Measurements from ENCODE around the gene MCTP1.

MCTP1 gene

GRCh38 chr5:95076395-95077185 lies 208.3 kb downstream of the MCTP1 start:
- TF ChIP-seq OSR1 (CRISPR knock-in tag; IDR thresholded peaks at IDR 0.05) (no peak), GLIS3 (CRISPR knock-in tag; IDR thresholded peaks at IDR 0.05) (no peak), ZNF8 (CRISPR knock-in tag; IDR thresholded peaks at IDR 0.05) (no peak), ARNTL (CRISPR knock-in tag; IDR thresholded peaks at IDR 0.05; ENCODE audit: borderline replicate concordance, low read depth) (no peak), TOX (CRISPR knock-in tag; IDR thresholded peaks at IDR 0.05; ENCODE audit: borderline replicate concordance) (no peak), ESRRG (CRISPR knock-in tag; IDR thresholded peaks at IDR 0.05) (no peak), CSDC2 (CRISPR knock-in tag; IDR thresholded peaks at IDR 0.05) (no peak), BACH2 (CRISPR knock-in tag; IDR thresholded peaks at IDR 0.05; ENCODE audit: borderline replicate concordance) (no peak), ZNF565 (CRISPR knock-in tag; conservative IDR thresholded peaks at IDR 0.05; ENCODE audit: low read depth) (no peak), PPARA (CRISPR knock-in tag; IDR thresholded peaks at IDR 0.05; ENCODE audit: borderline replicate concordance) (no peak), ISL1 (CRISPR knock-in tag; IDR thresholded peaks at IDR 0.05) (no peak), TCF4 (CRISPR knock-in tag; IDR thresholded peaks at IDR 0.05; ENCODE audit: borderline replicate concordance) (no peak), CREB5 (CRISPR knock-in tag; IDR thresholded peaks at IDR 0.05; ENCODE audit: low read depth) (no peak), ZC3H10 (CRISPR knock-in tag; IDR thresholded peaks at IDR 0.05) (no peak), SNAI2 (CRISPR knock-in tag; IDR thresholded peaks at IDR 0.05) (no peak)
- TF ChIP-seq, protein P1, sequence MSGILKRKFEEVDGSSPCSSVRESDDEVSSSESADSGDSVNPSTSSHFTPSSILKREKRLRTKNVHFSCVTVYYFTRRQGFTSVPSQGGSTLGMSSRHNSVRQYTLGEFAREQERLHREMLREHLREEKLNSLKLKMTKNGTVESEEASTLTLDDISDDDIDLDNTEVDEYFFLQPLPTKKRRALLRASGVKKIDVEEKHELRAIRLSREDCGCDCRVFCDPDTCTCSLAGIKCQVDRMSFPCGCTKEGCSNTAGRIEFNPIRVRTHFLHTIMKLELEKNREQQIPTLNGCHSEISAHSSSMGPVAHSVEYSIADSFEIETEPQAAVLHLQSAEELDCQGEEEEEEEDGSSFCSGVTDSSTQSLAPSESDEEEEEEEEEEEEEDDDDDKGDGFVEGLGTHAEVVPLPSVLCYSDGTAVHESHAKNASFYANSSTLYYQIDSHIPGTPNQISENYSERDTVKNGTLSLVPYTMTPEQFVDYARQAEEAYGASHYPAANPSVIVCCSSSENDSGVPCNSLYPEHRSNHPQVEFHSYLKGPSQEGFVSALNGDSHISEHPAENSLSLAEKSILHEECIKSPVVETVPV (CRISPR knock-in tag; IDR thresholded peaks at IDR 0.05), result no peak
- TF ChIP-seq, protein P2, sequence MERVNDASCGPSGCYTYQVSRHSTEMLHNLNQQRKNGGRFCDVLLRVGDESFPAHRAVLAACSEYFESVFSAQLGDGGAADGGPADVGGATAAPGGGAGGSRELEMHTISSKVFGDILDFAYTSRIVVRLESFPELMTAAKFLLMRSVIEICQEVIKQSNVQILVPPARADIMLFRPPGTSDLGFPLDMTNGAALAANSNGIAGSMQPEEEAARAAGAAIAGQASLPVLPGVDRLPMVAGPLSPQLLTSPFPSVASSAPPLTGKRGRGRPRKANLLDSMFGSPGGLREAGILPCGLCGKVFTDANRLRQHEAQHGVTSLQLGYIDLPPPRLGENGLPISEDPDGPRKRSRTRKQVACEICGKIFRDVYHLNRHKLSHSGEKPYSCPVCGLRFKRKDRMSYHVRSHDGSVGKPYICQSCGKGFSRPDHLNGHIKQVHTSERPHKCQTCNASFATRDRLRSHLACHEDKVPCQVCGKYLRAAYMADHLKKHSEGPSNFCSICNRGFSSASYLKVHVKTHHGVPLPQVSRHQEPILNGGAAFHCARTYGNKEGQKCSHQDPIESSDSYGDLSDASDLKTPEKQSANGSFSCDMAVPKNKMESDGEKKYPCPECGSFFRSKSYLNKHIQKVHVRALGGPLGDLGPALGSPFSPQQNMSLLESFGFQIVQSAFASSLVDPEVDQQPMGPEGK (CRISPR knock-in tag; IDR thresholded peaks at IDR 0.05; ENCODE audit: borderline replicate concordance), result no peak
- ATAC-seq, result no peak

DNA sequence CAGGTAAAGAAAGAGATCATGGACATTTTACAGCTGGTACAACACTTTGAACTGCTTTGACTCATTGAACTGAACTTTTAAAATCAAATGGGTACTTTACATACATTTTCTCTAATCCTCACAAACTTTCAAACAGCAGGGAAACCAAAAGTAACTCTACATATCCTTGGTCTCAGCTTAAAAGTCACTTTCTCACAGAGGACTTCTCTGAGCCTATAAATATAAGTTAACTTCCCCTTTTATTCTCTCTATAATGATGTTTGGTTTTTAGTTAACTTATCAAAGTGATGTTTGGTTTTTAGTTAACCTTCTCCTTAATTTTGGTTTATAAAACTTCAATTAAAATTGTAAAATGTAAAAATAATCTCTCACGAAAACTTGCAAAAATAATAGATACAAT lies 209.8 kb downstream of the MCTP1 start:
- no peak for TF ChIP-seq ZNF565 (CRISPR knock-in tag; conservative IDR thresholded peaks at IDR 0.05; ENCODE audit: low read depth)
- TF ChIP-seq TOX (CRISPR knock-in tag; IDR thresholded peaks at IDR 0.05; ENCODE audit: borderline replicate concordance), result no peak
- TF ChIP-seq ZFP3 (CRISPR knock-in tag; IDR thresholded peaks at IDR 0.05), result no peak
- no peak for TF ChIP-seq ZNF8 (CRISPR knock-in tag; IDR thresholded peaks at IDR 0.05)
- TF ChIP-seq ARNTL (CRISPR knock-in tag; IDR thresholded peaks at IDR 0.05; ENCODE audit: borderline replicate concordance, low read depth), result no peak
- TF ChIP-seq, protein P1 (CRISPR knock-in tag; IDR thresholded peaks at IDR 0.05), result no peak
- TF ChIP-seq TCF4 (CRISPR knock-in tag; IDR thresholded peaks at IDR 0.05; ENCODE audit: borderline replicate concordance), result no peak
- TF ChIP-seq ISL1 (CRISPR knock-in tag; IDR thresholded peaks at IDR 0.05), result no peak
- no peak for TF ChIP-seq ZC3H10 (CRISPR knock-in tag; IDR thresholded peaks at IDR 0.05)
- TF ChIP-seq, protein P2 (CRISPR knock-in tag; IDR thresholded peaks at IDR 0.05; ENCODE audit: borderline replicate concordance), result no peak
- TF ChIP-seq, protein P3, sequence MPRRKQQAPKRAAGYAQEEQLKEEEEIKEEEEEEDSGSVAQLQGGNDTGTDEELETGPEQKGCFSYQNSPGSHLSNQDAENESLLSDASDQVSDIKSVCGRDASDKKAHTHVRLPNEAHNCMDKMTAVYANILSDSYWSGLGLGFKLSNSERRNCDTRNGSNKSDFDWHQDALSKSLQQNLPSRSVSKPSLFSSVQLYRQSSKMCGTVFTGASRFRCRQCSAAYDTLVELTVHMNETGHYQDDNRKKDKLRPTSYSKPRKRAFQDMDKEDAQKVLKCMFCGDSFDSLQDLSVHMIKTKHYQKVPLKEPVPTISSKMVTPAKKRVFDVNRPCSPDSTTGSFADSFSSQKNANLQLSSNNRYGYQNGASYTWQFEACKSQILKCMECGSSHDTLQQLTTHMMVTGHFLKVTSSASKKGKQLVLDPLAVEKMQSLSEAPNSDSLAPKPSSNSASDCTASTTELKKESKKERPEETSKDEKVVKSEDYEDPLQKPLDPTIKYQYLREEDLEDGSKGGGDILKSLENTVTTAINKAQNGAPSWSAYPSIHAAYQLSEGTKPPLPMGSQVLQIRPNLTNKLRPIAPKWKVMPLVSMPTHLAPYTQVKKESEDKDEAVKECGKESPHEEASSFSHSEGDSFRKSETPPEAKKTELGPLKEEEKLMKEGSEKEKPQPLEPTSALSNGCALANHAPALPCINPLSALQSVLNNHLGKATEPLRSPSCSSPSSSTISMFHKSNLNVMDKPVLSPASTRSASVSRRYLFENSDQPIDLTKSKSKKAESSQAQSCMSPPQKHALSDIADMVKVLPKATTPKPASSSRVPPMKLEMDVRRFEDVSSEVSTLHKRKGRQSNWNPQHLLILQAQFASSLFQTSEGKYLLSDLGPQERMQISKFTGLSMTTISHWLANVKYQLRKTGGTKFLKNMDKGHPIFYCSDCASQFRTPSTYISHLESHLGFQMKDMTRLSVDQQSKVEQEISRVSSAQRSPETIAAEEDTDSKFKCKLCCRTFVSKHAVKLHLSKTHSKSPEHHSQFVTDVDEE (CRISPR knock-in tag; IDR thresholded peaks at IDR 0.05), result no peak
- TF ChIP-seq, protein P4, sequence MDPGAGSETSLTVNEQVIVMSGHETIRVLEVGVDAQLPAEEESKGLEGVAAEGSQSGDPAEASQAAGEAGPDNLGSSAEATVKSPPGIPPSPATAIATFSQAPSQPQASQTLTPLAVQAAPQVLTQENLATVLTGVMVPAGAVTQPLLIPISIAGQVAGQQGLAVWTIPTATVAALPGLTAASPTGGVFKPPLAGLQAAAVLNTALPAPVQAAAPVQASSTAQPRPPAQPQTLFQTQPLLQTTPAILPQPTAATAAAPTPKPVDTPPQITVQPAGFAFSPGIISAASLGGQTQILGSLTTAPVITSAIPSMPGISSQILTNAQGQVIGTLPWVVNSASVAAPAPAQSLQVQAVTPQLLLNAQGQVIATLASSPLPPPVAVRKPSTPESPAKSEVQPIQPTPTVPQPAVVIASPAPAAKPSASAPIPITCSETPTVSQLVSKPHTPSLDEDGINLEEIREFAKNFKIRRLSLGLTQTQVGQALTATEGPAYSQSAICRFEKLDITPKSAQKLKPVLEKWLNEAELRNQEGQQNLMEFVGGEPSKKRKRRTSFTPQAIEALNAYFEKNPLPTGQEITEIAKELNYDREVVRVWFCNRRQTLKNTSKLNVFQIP (CRISPR knock-in tag; IDR thresholded peaks at IDR 0.05; ENCODE audit: borderline replicate concordance, low read depth), result no peak
- no peak for TF ChIP-seq BACH2 (CRISPR knock-in tag; IDR thresholded peaks at IDR 0.05; ENCODE audit: borderline replicate concordance)
- TF ChIP-seq CSDC2 (CRISPR knock-in tag; IDR thresholded peaks at IDR 0.05), result no peak
- no peak for TF ChIP-seq ESRRG (CRISPR knock-in tag; IDR thresholded peaks at IDR 0.05)
- TF ChIP-seq RARB (CRISPR knock-in tag; IDR thresholded peaks at IDR 0.05), result no peak
- ATAC-seq, result no peak

All from SK-N-SH treated with all-trans-retinoic acid at 6 μM for 48 hours (cell line).